Thyroid gland (tissue), 4 donors: ENCODE results near the gene DAP3. TPM values are rescaled to one million over a fixed set of nuclear protein-coding genes. Genes with fewer than 3 reads are reported as not detected.

ENCODE experiments used
- DNase-seq, 2 donors: peaks; one replicate each; pipeline ENCODE4 v3.0.0-alpha.2; 2019
- H3K27ac ChIP-seq, 3 donors: fragments of 200-600 bp; sonication (generic); 1 replicate in 2 of 3; 2 replicates in 1 of 3; pipeline ENCODE4 v1.5.1; 2016 to 2019; ENCODE audit warnings: mild to moderate bottlenecking in 1 of 3, moderate library complexity in 1 of 3
- H3K27me3 ChIP-seq: fragments of 200-600 bp; sonication (generic); one replicate; pipeline ENCODE4 v1.5.1; 2019
- H3K36me3 ChIP-seq, 2 donors: fragments of 200-600 bp; sonication (generic); one replicate each; pipeline ENCODE4 v1.5.1; 2016 to 2019
- H3K4me1 ChIP-seq, 2 donors: fragments of 200-600 bp; sonication (generic); one replicate each; pipeline ENCODE4 v1.5.1; 2017 to 2019
- H3K4me3 ChIP-seq, 3 donors: fragments of 200-600 bp; sonication (generic); replicated peaks in 1 of 3; 1 replicate in 2 of 3; 2 replicates in 1 of 3; pipeline ENCODE4 v1.5.1; 2016; ENCODE audit warnings: mild to moderate bottlenecking in 1 of 3
- H3K9me3 ChIP-seq: fragments of 200-600 bp; sonication (generic); one replicate; pipeline ENCODE4 v1.5.1; 2017
- POLR2A ChIP-seq, 2 donors: fragments of 450-650 bp; IDR thresholded peaks; one replicate each; pipeline ENCODE4 v1.6.1; 2017; ENCODE audit warnings: antibody characterized with exemption in 2 of 2, mild to moderate bottlenecking in 2 of 2, moderate library complexity in 1 of 2
- WGBS, 2 donors: methylation state at CpG; one replicate each; pipeline ENCODE4 v1.1.5; 2017; 5-methylcytosine and 5-hydroxymethylcytosine counted together
- intact Hi-C: fragments of 100-400 bp; cut with DNase I; formaldehyde crosslinking; loops from one replicate; pipeline ENCODE4 v1.15.1; 2023
- total RNA-seq, 4 donors: library from RNA; depleted of rRNA; stranded (reverse); fragments of >200 nt; gene quantifications; one replicate each; pipeline ENCODE4 v1.2.3, GENCODE V29; 2016
- TF ChIP-seq, protein P1 (sequence below), 6 experiments: fragments of 200-600 bp in 3 of 6; fragments of 450-650 bp in 3 of 6; sonication (generic) in 3 of 6; IDR thresholded peaks; one replicate each; pipeline ENCODE4 v1.5.1; 2016 to 2019; ENCODE audit warnings: antibody characterized with exemption in 6 of 6, mild to moderate bottlenecking in 2 of 6, inconsistent platforms in 1 of 6, moderate library complexity in 1 of 6

DAP3 gene
- total RNA-seq, 4 donors from 2014 or later = 70.8 to 141 (median 106) TPM

DNA sequence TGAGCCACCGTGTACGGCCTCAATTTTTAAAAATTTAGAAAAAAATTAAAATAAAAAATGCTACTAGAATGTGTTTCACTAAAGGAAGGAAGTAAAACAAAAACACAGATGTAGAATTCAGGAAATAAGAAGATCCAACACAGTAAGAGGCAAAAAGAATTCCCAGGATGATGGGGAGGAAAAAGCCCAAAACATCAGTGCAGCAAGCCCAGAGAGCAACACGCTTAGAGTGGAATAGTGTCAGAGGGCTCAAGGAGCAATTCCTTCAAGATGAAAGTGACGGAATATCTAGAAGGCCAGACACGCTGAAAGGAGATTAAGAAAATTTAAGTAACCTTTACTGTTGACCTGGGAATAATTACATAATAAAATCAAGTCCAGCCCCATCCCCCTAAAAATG is 80.4 kb downstream of the DAP3 start:
- no peak for DNase-seq
- no peak overlapping the region for H3K27ac ChIP-seq
- no peaks in the 10 kb centered on the region for H3K9me3 ChIP-seq
- H3K4me1 ChIP-seq = no peaks in the 10 kb centered on the region
- intact Hi-C loops = no loop called here
- 86 to 87% methylated on average over 5 of the region's 5 CpGs for WGBS, 2 donors
- H3K27me3 ChIP-seq = no peaks in the 10 kb centered on the region
- H3K36me3 ChIP-seq = peaks cover 41 to 66% of the 10 kb centered on the region in 2 donors
- no peak overlapping the region for H3K4me3 ChIP-seq
- TF ChIP-seq, protein P1, sequence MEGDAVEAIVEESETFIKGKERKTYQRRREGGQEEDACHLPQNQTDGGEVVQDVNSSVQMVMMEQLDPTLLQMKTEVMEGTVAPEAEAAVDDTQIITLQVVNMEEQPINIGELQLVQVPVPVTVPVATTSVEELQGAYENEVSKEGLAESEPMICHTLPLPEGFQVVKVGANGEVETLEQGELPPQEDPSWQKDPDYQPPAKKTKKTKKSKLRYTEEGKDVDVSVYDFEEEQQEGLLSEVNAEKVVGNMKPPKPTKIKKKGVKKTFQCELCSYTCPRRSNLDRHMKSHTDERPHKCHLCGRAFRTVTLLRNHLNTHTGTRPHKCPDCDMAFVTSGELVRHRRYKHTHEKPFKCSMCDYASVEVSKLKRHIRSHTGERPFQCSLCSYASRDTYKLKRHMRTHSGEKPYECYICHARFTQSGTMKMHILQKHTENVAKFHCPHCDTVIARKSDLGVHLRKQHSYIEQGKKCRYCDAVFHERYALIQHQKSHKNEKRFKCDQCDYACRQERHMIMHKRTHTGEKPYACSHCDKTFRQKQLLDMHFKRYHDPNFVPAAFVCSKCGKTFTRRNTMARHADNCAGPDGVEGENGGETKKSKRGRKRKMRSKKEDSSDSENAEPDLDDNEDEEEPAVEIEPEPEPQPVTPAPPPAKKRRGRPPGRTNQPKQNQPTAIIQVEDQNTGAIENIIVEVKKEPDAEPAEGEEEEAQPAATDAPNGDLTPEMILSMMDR (IDR thresholded peaks at IDR 0.05) = no peak
- no peak for TF ChIP-seq POLR2A (IDR thresholded peaks at IDR 0.05)

DNA sequence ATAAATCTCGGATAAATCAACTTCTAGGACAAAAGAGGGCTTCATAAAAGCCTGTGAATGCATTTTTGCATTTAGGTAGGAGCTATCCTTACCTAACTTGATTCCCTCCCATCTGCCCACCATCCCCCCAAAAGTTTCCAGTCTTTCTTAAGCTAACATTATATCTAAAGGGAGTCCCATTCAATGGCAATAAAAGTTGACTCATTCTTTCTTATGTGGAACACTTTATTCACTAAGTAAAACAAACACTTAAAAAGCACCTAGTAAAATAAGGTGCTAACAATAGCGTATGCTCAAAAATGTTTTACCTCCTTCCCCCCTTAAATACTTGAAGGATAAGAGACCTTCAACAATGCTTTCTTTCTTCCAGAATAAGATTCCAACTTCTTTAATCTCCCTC is 84.3 kb downstream of the DAP3 start:
- TF ChIP-seq POLR2A (IDR thresholded peaks at IDR 0.05) = no peak
- TF ChIP-seq, protein P1 (IDR thresholded peaks at IDR 0.05) = no peak
- no peak overlapping the region for H3K27ac ChIP-seq

DNA sequence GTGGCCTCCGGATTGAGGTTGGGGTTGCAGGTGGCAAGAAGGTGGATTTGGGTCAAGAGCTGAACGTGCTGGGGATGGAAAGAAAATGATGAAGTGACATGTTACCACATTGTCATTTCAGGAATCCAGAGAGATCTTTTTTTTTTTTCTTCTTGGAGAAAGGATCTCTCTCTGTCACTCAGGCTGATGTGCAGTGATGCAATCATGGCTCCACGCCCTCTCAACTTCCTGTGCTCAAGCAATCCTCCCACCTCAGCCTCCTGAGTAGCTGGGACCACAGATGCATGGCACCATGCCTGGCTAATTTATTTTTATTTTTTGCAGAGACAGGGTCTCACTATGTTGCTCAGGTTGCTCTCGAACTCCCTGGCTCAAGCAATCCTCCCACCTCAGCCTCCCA is 87.5 kb downstream of the DAP3 start:
- peaks cover 36 to 45% of the 10 kb centered on the region in 2 donors for H3K36me3 ChIP-seq
- TF ChIP-seq, protein P1 (IDR thresholded peaks at IDR 0.05) = no peak
- TF ChIP-seq POLR2A (IDR thresholded peaks at IDR 0.05) = no peak
- H3K4me1 ChIP-seq = no peaks in the 10 kb centered on the region
- no peak overlapping the region for H3K4me3 ChIP-seq
- H3K9me3 ChIP-seq = no peaks in the 10 kb centered on the region
- 91 to 93% methylated on average over 4 of the region's 4 CpGs for WGBS, 2 donors
- H3K27me3 ChIP-seq = no peaks in the 10 kb centered on the region
- intact Hi-C loops = no loop called here
- no peak overlapping the region for H3K27ac ChIP-seq
- DNase-seq = no peak

More for the DNA sequence above, 84.3 kb downstream of the DAP3 start:
- Histone ChIP-seq H3K9me3 (no peaks in the 10 kb centered on the region), H3K36me3 (peaks cover 48 to 70% of the 10 kb centered on the region in 2 donors), H3K27me3 (no peaks in the 10 kb centered on the region), H3K4me1 (no peaks in the 10 kb centered on the region), H3K4me3 (no peak overlapping the region)
- intact Hi-C loops = no loop called here
- WGBS, 2 donors = 92% methylated on average over 2 of the region's 2 CpGs
- DNase-seq = no peak

DNA sequence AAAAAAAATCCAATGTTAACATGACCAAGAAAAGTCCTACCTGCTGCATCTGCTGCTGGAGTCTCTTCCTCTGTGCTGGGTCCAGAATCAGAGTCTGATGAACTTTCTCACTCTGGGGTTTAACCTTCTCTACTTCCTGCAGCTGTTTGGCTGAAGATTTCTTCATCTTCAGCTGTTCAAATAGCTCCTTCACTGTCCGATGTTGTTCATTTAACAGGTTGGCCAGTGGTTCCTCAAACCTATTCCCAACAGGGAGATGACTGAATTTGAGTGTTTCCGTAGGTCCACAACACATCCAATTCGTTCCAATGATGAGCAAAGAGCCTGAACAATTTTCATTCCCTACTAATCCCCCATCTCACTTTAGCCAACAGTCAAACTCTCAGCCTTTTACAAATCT is 88.7 kb downstream of the DAP3 start:
- no peak for TF ChIP-seq POLR2A (IDR thresholded peaks at IDR 0.05)
- TF ChIP-seq, protein P1 (IDR thresholded peaks at IDR 0.05) = no peak
- H3K4me1 ChIP-seq = no peaks in the 10 kb centered on the region
- H3K36me3 ChIP-seq = peaks cover 24 to 37% of the 10 kb centered on the region in 2 donors
- no peak overlapping the region for H3K27ac ChIP-seq
- 93 to 95% methylated on average over 3 of the region's 3 CpGs for WGBS, 2 donors
- no peaks in the 10 kb centered on the region for H3K27me3 ChIP-seq
- H3K4me3 ChIP-seq = no peak overlapping the region
- intact Hi-C loops = no loop called here
- H3K9me3 ChIP-seq = no peaks in the 10 kb centered on the region
- DNase-seq = no peak

Other genes with a start within 250 kb of the DAP3 start
- 100 to 1,000 TPM in 1 of 4 donors, 10 to 100 TPM in 3; 68.1 to 120 (median 85.2) TPM for gene ASH1L, start 126.3 kb upstream of the DAP3 start, total RNA-seq
- 10 to 100 TPM in 3 of 4 donors, 1 to 10 TPM in 1; 8.3 to 31.9 (median 18.6) TPM for gene MSTO1, start 78.9 kb upstream of the DAP3 start, total RNA-seq
- gene YY1AP1, start 317 bp upstream of the DAP3 start, total RNA-seq = 100 to 1,000 TPM in 2 of 4 donors, 10 to 100 TPM in 2; 61.7 to 172 (median 94.6) TPM
- gene GON4L, start 168.1 kb downstream of the DAP3 start, total RNA-seq = 10 to 100 TPM; 32.3 to 64.9 (median 43.6) TPM
- 1 to 10 TPM; 3.3 to 9.1 (median 3.6) TPM for gene SYT11, start 170.5 kb downstream of the DAP3 start, total RNA-seq
- gene RIT1, start 222.3 kb downstream of the DAP3 start, total RNA-seq = 10 to 100 TPM; 19.5 to 32.6 (median 27.4) TPM
- gene KHDC4, start 245.3 kb downstream of the DAP3 start, total RNA-seq = 100 to 1,000 TPM in 1 of 4 donors, 10 to 100 TPM in 3; 58.5 to 114 (median 60.6) TPM